Measurements from ENCODE around the gene PGAM2. TPM values are rescaled to one million over a fixed set of nuclear protein-coding genes. Genes with fewer than 3 reads are reported as not detected.

The PGAM2 gene
- total and polyA plus RNA-seq, 2 experiments from 2014 or later, result 2.9 to 7.8 TPM

GRCh38 chr7:44064791-44065430 lies 456 bp downstream of the PGAM2 start:
- H3K9me3 Mint-ChIP-seq, result no peaks in the 10 kb centered on the region; the same call in 2 of the 3 replicates
- peaks cover 24% of the 10 kb centered on the region for H3K27me3 Mint-ChIP-seq (ENCODE audit: insufficient read depth, low read depth, poor library complexity)
- peak overlapping the region; percentile 69 for H3K4me2 ChIP-seq
- H3K36me3 ChIP-seq (ENCODE audit: insufficient read depth), result no peaks in the 10 kb centered on the region
- H3K27me3 ChIP-seq (ENCODE audit: insufficient read depth), result peaks cover 27% of the 10 kb centered on the region
- DNase-seq (ENCODE audit: low spot score) (peak; percentile 29), ATAC-seq (peak; percentile 6)
- 0 out of 2 replicates have a peak, but pooled peaks cover 7% of the 10 kb centered on the region for H4K20me1 ChIP-seq (replicated peaks; ENCODE audit: insufficient read depth)
- peaks cover 27% of the 10 kb centered on the region for H3K4me1 ChIP-seq (ENCODE audit: insufficient read depth)
- peaks cover 29% of the 10 kb centered on the region for H3K4me1 Mint-ChIP-seq
- no peaks in the 10 kb centered on the region for H3K9me2 ChIP-seq (ENCODE audit: insufficient read depth)
- peak overlapping the region; percentile 41; the same call in 1 of the 2 replicates for H3K4me3 ChIP-seq
- no peak overlapping the region for H2AFZ ChIP-seq
- no peak overlapping the region for H3K27ac Mint-ChIP-seq
- no peak overlapping the region for H3K27ac ChIP-seq (ENCODE audit: low read depth)
- no peaks in the 10 kb centered on the region for H3K79me2 ChIP-seq (replicated peaks; ENCODE audit: insufficient read depth)
- peaks cover 5% of the 10 kb centered on the region; the same call in 1 of the 2 replicates for H3F3A ChIP-seq (replicated peaks; ENCODE audit: low read depth)
- TF ChIP-seq EZH2phosphoT487 (IDR thresholded peaks at IDR 0.05; ENCODE audit: unreplicated experiment) (no peak), NANOG (IDR thresholded peaks at IDR 0.05; ENCODE audit: borderline replicate concordance) (no peak), POLR2AphosphoS5 (IDR thresholded peaks at IDR 0.05; ENCODE audit: low read depth) (peak; percentile 39)
- H3K4me3 Mint-ChIP-seq, result peak overlapping the region; percentile 65
- H3K36me3 Mint-ChIP-seq (ENCODE audit: low read depth), result peaks cover 21% of the 10 kb centered on the region

- Mint-ChIP-seq H3K9me3 (no peaks in the 10 kb centered on the region; the same call in 2 of the 3 replicates), H3K4me1 (peaks cover 29% of the 10 kb centered on the region), H3K27ac (no peak overlapping the region), H3K4me3 (peak overlapping the region; percentile 60; the same call in 2 of the 3 replicates), H3K27me3 (ENCODE audit: insufficient read depth, low read depth, poor library complexity) (peaks cover 21% of the 10 kb centered on the region), H3K36me3 (ENCODE audit: low read depth) (peaks cover 23% of the 10 kb centered on the region)
- Histone ChIP-seq H3K9me2 (ENCODE audit: insufficient read depth) (no peaks in the 10 kb centered on the region), H3K36me3 (ENCODE audit: insufficient read depth) (no peaks in the 10 kb centered on the region; the same call in 1 of the 2 replicates), H3K27ac (ENCODE audit: low read depth) (peak overlapping the region; percentile 55; the same call in 1 of the 2 replicates), H3K27me3 (ENCODE audit: insufficient read depth) (peaks cover 20% of the 10 kb centered on the region), H2AFZ (no peak overlapping the region), H3K4me3 (peak overlapping the region; percentile 52), H3K79me2 (replicated peaks; ENCODE audit: insufficient read depth) (no peaks in the 10 kb centered on the region), H4K20me1 (replicated peaks; ENCODE audit: insufficient read depth) (0 out of 2 replicates have a peak, but pooled peaks cover 7% of the 10 kb centered on the region), H3K4me2 (peak overlapping the region; percentile 83), H3F3A (replicated peaks; ENCODE audit: low read depth) (peaks cover 5% of the 10 kb centered on the region; the same call in 1 of the 2 replicates), H3K4me1 (ENCODE audit: insufficient read depth) (peaks cover 27% of the 10 kb centered on the region)
- peak; percentile 87 for DNase-seq (ENCODE audit: low spot score)
- peak; percentile 68 for ATAC-seq
- TF ChIP-seq POLR2AphosphoS5 (IDR thresholded peaks at IDR 0.05; ENCODE audit: low read depth) (no peak; the same call in 1 of the 2 replicates), EZH2 (IDR thresholded peaks at IDR 0.05; ENCODE audit: low read depth, unreplicated experiment) (no peak), ZNF462 (CRISPR knock-in tag; IDR thresholded peaks at IDR 0.05) (no peak), ZNF114 (CRISPR knock-in tag; IDR thresholded peaks at IDR 0.05) (no peak), REST (IDR thresholded peaks at IDR 0.05; ENCODE audit: unreplicated experiment) (no peak), JUNB (IDR thresholded peaks at IDR 0.05; ENCODE audit: unreplicated experiment) (no peak)
Observed at GRCh38 chr7:44063894-44064651, 1.3 kb downstream of the PGAM2 start.
